SJSA1 (cell line): Measurements from ENCODE around the gene TNFRSF18. TPM values are rescaled to one million over a fixed set of nuclear protein-coding genes. Genes with fewer than 3 reads are reported as not detected.

Experiments used
- total RNA-seq: library from RNA; depleted of rRNA; stranded (reverse); fragments of >200 nt; shearing (Covaris generic); gene quantifications from 2 replicates; pipeline ENCODE4 v1.2.3, GENCODE V29; 2014; rRNA removed

Gene TNFRSF18
- total RNA-seq, 1 experiment from 2014 or later: not detected

Other genes with a start within 250 kb of the TNFRSF18 start
- gene NOC2L, start 247.3 kb downstream of the TNFRSF18 start, total RNA-seq: 100 and 129 TPM in 2 replicates
- 7.2 and 11.5 TPM in 2 replicates for gene KLHL17, start 246.0 kb downstream of the TNFRSF18 start, total RNA-seq
- 0.34 TPM in 1 of 2 replicates, not detected in the other for gene PLEKHN1, start 240.1 kb downstream of the TNFRSF18 start, total RNA-seq
- gene PERM1, start 224.5 kb downstream of the TNFRSF18 start, total RNA-seq: 0.11 TPM in 1 of 2 replicates, not detected in the other
- 55.3 and 68.7 TPM in 2 replicates for gene HES4, start 206.5 kb downstream of the TNFRSF18 start, total RNA-seq
- 201 and 353 TPM in 2 replicates for gene ISG15, start 193.1 kb downstream of the TNFRSF18 start, total RNA-seq
- gene AGRN, start 186.5 kb downstream of the TNFRSF18 start, total RNA-seq: 53.8 and 55.9 TPM in 2 replicates
- not detected in 2 replicates for gene RNF223, start 132.3 kb downstream of the TNFRSF18 start, total RNA-seq
- gene C1orf159, start 90.5 kb downstream of the TNFRSF18 start, total RNA-seq: 11.1 and 15.4 TPM in 2 replicates
- gene TTLL10, start 32.7 kb downstream of the TNFRSF18 start, total RNA-seq: not detected in 2 replicates
- not detected in 2 replicates for gene TNFRSF4, start 7.6 kb upstream of the TNFRSF18 start, total RNA-seq
- 154 and 156 TPM in 2 replicates for gene SDF4, start 25.4 kb upstream of the TNFRSF18 start, total RNA-seq
- 50.1 and 51.3 TPM in 2 replicates for gene B3GALT6, start 25.6 kb upstream of the TNFRSF18 start, total RNA-seq
- gene C1QTNF12, start 40.1 kb upstream of the TNFRSF18 start, total RNA-seq: 0.25 and 1.8 TPM in 2 replicates
- 92.1 and 96.6 TPM in 2 replicates for gene UBE2J2, start 67.3 kb upstream of the TNFRSF18 start, total RNA-seq
- 0.53 and 1.5 TPM in 2 replicates for gene SCNN1D, start 73.8 kb upstream of the TNFRSF18 start, total RNA-seq
- 41.1 and 44.8 TPM in 2 replicates for gene ACAP3, start 101.3 kb upstream of the TNFRSF18 start, total RNA-seq
- gene PUSL1, start 102.0 kb upstream of the TNFRSF18 start, total RNA-seq: 27.3 and 35.1 TPM in 2 replicates
- 66.7 and 81.0 TPM in 2 replicates for gene INTS11, start 118.1 kb upstream of the TNFRSF18 start, total RNA-seq
- gene CPTP, start 118.2 kb upstream of the TNFRSF18 start, total RNA-seq: 29.4 and 39.2 TPM in 2 replicates
- 0.03 and 0.16 TPM in 2 replicates for gene TAS1R3, start 124.7 kb upstream of the TNFRSF18 start, total RNA-seq
- gene DVL1, start 142.8 kb upstream of the TNFRSF18 start, total RNA-seq: 85.2 and 95.9 TPM in 2 replicates
- 192 and 224 TPM in 2 replicates for gene MXRA8, start 152.0 kb upstream of the TNFRSF18 start, total RNA-seq
- gene AURKAIP1, start 168.6 kb upstream of the TNFRSF18 start, total RNA-seq: 180 and 360 TPM in 2 replicates
- gene CCNL2, start 192.7 kb upstream of the TNFRSF18 start, total RNA-seq: 69.4 and 79.0 TPM in 2 replicates
- gene MRPL20, start 200.7 kb upstream of the TNFRSF18 start, total RNA-seq: 184 and 203 TPM in 2 replicates
- gene ANKRD65, start 214.7 kb upstream of the TNFRSF18 start, total RNA-seq: not detected in 2 replicates
- 0.31 and 1.0 TPM in 2 replicates for gene VWA1, start 229.1 kb upstream of the TNFRSF18 start, total RNA-seq
- not detected in 2 replicates for gene ATAD3C, start 243.1 kb upstream of the TNFRSF18 start, total RNA-seq